ENCODE results near the gene CD55. TPM values are rescaled to one million over a fixed set of nuclear protein-coding genes. Genes with fewer than 3 reads are reported as not detected.

Gene CD55
- total RNA-seq, 1 experiment from 2014 or later = 20.9 TPM

GRCh38 chr1:207329469-207329868 lies 8.0 kb downstream of the CD55 start:
- DNase-seq (ENCODE audit: low read depth) = no peak

GRCh38 chr1:207330011-207330710 lies 8.7 kb downstream of the CD55 start:
- DNase-seq (ENCODE audit: low read depth) = no peak

GRCh38 chr1:207331354-207332313 lies 10.2 kb downstream of the CD55 start:
- DNase-seq (ENCODE audit: low read depth) = no peak

GRCh38 chr1:207333009-207333600 lies 11.6 kb downstream of the CD55 start:
- no peak for DNase-seq (ENCODE audit: low read depth)

GRCh38 chr1:207333620-207334019 lies 12.1 kb downstream of the CD55 start:
- DNase-seq (ENCODE audit: low read depth) = no peak

GRCh38 chr1:207334337-207334736 lies 12.9 kb downstream of the CD55 start:
- no peak for DNase-seq (ENCODE audit: low read depth)

- DNase-seq (ENCODE audit: low read depth) = no peak
Observed at GRCh38 chr1:207335138-207335537, 13.7 kb downstream of the CD55 start.

GRCh38 chr1:207335695-207336363 lies 14.4 kb downstream of the CD55 start:
- no peak for DNase-seq (ENCODE audit: low read depth)

- no peak for DNase-seq (ENCODE audit: low read depth)
Observed at GRCh38 chr1:207336559-207337467, 15.3 kb downstream of the CD55 start.

- no peak for DNase-seq (ENCODE audit: low read depth)
Observed at GRCh38 chr1:207342332-207342731, 20.9 kb downstream of the CD55 start.

GRCh38 chr1:207343675-207344074 lies 22.2 kb downstream of the CD55 start:
- DNase-seq (ENCODE audit: low read depth) = no peak

GRCh38 chr1:207344221-207344620 lies 22.7 kb downstream of the CD55 start:
- DNase-seq (ENCODE audit: low read depth) = no peak

- no peak for DNase-seq (ENCODE audit: low read depth)
Observed at GRCh38 chr1:207345644-207346477, 24.4 kb downstream of the CD55 start.

GRCh38 chr1:207346513-207346912 lies 25.0 kb downstream of the CD55 start:
- DNase-seq (ENCODE audit: low read depth) = no peak

GRCh38 chr1:207349979-207350378 lies 28.5 kb downstream of the CD55 start:
- no peak for DNase-seq (ENCODE audit: low read depth)

GRCh38 chr1:207352554-207352953 lies 31.1 kb downstream of the CD55 start:
- DNase-seq (ENCODE audit: low read depth) = no peak

- no peak for DNase-seq (ENCODE audit: low read depth)
Observed at GRCh38 chr1:207355060-207355459, 33.6 kb downstream of the CD55 start.

GRCh38 chr1:207355513-207356295 lies 34.2 kb downstream of the CD55 start:
- no peak for DNase-seq (ENCODE audit: low read depth)

- DNase-seq (ENCODE audit: low read depth) = no peak
Observed at GRCh38 chr1:207361029-207361428, 39.6 kb downstream of the CD55 start.

Measured in RPMI7951 (cell line).